Activated CD4-positive, alpha-beta T cell treated with anti-CD3 and anti-CD28 coated beads, Interleukin-2, amount 50 U/mL, for 1 hour (primary cell): ENCODE results near the gene GPT2.
"Not testable (repeated sequence)": the region's sequence is repeated elsewhere in the genome, so short reads cannot be mapped to it uniquely, and the experiment has no call there.

Source experiments
- DNase-seq: peaks from one replicate; pipeline ENCODE4 v3.0.0-alpha.2; 2020

The GPT2 gene

GRCh38 chr16:46924402-46924801 is 40.2 kb downstream of the GPT2 start:
- no peak for DNase-seq

- DNase-seq, result no peak
Measured at GRCh38 chr16:46926470-46927225, 42.5 kb downstream of the GPT2 start.

- no peak for DNase-seq
Measured at GRCh38 chr16:46927273-46927672, 43.1 kb downstream of the GPT2 start.

GRCh38 chr16:46928811-46929210 is 44.6 kb downstream of the GPT2 start:
- no peak for DNase-seq

- peak; percentile 62 for DNase-seq
Measured at GRCh38 chr16:46929378-46930332, 45.5 kb downstream of the GPT2 start.

- no peak for DNase-seq
Measured at GRCh38 chr16:46930861-46931260, 46.7 kb downstream of the GPT2 start.

- DNase-seq, result no peak
Measured at GRCh38 chr16:46932802-46933201, 48.6 kb downstream of the GPT2 start.

GRCh38 chr16:46937536-46937935 is 53.4 kb downstream of the GPT2 start:
- no peak for DNase-seq

- not testable (repeated sequence) for DNase-seq
Measured at GRCh38 chr16:46944713-46945112, 60.6 kb downstream of the GPT2 start.

- DNase-seq, result peak; percentile 16
Measured at GRCh38 chr16:46947900-46948547, 63.9 kb downstream of the GPT2 start.

GRCh38 chr16:46948548-46949166 is 64.5 kb downstream of the GPT2 start:
- DNase-seq, result no peak

- DNase-seq, result no peak
Measured at GRCh38 chr16:46949241-46949892, 65.2 kb downstream of the GPT2 start.

- DNase-seq, result no peak
Measured at GRCh38 chr16:46950009-46950408, 65.8 kb downstream of the GPT2 start.

- DNase-seq, result no peak
Measured at GRCh38 chr16:46954562-46954961, 70.4 kb downstream of the GPT2 start.

- peak; percentile 9 for DNase-seq
Measured at GRCh38 chr16:46961373-46962353, 77.5 kb downstream of the GPT2 start.

GRCh38 chr16:46962629-46963028 is 78.5 kb downstream of the GPT2 start:
- DNase-seq, result no peak

GRCh38 chr16:46968063-46968435 is 83.9 kb downstream of the GPT2 start:
- no peak for DNase-seq

GRCh38 chr16:46970089-46970488 is 85.9 kb downstream of the GPT2 start:
- no peak for DNase-seq

- DNase-seq, result no peak
Measured at GRCh38 chr16:46971271-46971670, 87.1 kb downstream of the GPT2 start.

- DNase-seq, result peak; percentile 23
Measured at GRCh38 chr16:46972429-46973206, 88.5 kb downstream of the GPT2 start.
